Activated CD8-positive, alpha-beta T cell treated with anti-CD3 and anti-CD28 coated beads for 36 hours (primary cell): ENCODE measurements around the gene ACYP2. TPM values are rescaled to one million over a fixed set of nuclear protein-coding genes. Genes with fewer than 3 reads are reported as not detected.

Source experiments
- ATAC-seq: fragments of 200-7000 bp; cut with Tn5 transposase; one replicate; pipeline ENCODE4 v1.10.0; 2021; ENCODE audit warnings: mild to moderate bottlenecking, moderate library complexity
- CTCF ChIA-PET: fragments of 350-600 bp; sonication (Branson Sonifier 250); formaldehyde crosslinking; loops from one replicate; lab custom pipeline; 2021; ENCODE audit warnings: antibody characterized with exemption; lab: Charles Lee
- POLR2A ChIA-PET: fragments of 350-600 bp; sonication (Branson Sonifier 250); formaldehyde crosslinking; loops from one replicate; lab custom pipeline; 2021; ENCODE audit warnings: antibody characterized with exemption; lab: Charles Lee
- DNase-seq: peaks from one replicate; pipeline ENCODE4 v3.0.0-alpha.2; 2020
- H3K27ac Mint-ChIP-seq: one replicate; pipeline ENCODE4 v1.8.0; 2021; ENCODE audit warnings: mild to moderate bottlenecking, mixed read lengths
- H3K27me3 Mint-ChIP-seq: one replicate; pipeline ENCODE4 v1.8.0; 2021; ENCODE audit warnings: mixed read lengths
- H3K36me3 Mint-ChIP-seq: one replicate; pipeline ENCODE4 v1.8.0; 2021; ENCODE audit warnings: low read depth, mixed read lengths
- H3K4me1 Mint-ChIP-seq: one replicate; pipeline ENCODE4 v1.8.0; 2021; ENCODE audit warnings: low read depth, mixed read lengths
- H3K4me3 Mint-ChIP-seq: one replicate; pipeline ENCODE4 v1.8.0; 2021; ENCODE audit warnings: mild to moderate bottlenecking, moderate library complexity, mixed read lengths
- H3K9me3 Mint-ChIP-seq: one replicate; pipeline ENCODE4 v1.8.0; 2021; ENCODE audit warnings: mixed read lengths
- intact Hi-C: fragments of 100-400 bp; cut with micrococcal nuclease; formaldehyde crosslinking; loops from one replicate; pipeline ENCODE4 v1.10.0; 2022
- total RNA-seq, 2 experiments: library from RNA; stranded (reverse); gene quantifications; one replicate each; pipeline ENCODE4 v1.2.3, GENCODE V29; 2021
- TF ChIP-seq, protein P1 (sequence below): fragments of 200-600 bp; IDR thresholded peaks from one replicate; pipeline ENCODE4 v1.8.0; 2022; ENCODE audit warnings: antibody characterized with exemption, mild to moderate bottlenecking

The ACYP2 gene
- total RNA-seq, 2 experiments from 2014 or later = 5.8 to 6.0 TPM

GRCh38 chr2:54074606-54075341 lies 40.6 kb upstream of the ACYP2 start:
- Mint-ChIP-seq H3K36me3 (no peaks in the 10 kb centered on the region), H3K27me3 (no peaks in the 10 kb centered on the region), H3K4me3 (no peak overlapping the region), H3K27ac (no peak overlapping the region), H3K9me3 (no peaks in the 10 kb centered on the region), H3K4me1 (peaks cover 3% of the 10 kb centered on the region)
- no peak for ATAC-seq
- no peak for DNase-seq
- TF ChIP-seq, protein P1, sequence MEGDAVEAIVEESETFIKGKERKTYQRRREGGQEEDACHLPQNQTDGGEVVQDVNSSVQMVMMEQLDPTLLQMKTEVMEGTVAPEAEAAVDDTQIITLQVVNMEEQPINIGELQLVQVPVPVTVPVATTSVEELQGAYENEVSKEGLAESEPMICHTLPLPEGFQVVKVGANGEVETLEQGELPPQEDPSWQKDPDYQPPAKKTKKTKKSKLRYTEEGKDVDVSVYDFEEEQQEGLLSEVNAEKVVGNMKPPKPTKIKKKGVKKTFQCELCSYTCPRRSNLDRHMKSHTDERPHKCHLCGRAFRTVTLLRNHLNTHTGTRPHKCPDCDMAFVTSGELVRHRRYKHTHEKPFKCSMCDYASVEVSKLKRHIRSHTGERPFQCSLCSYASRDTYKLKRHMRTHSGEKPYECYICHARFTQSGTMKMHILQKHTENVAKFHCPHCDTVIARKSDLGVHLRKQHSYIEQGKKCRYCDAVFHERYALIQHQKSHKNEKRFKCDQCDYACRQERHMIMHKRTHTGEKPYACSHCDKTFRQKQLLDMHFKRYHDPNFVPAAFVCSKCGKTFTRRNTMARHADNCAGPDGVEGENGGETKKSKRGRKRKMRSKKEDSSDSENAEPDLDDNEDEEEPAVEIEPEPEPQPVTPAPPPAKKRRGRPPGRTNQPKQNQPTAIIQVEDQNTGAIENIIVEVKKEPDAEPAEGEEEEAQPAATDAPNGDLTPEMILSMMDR = no peak
- intact Hi-C loops = no loop called here
- ChIA-PET CTCF (no interaction called here), POLR2A (no interaction called here)

- no peak for ATAC-seq
- ChIA-PET POLR2A (no interaction called here), CTCF (no interaction called here)
Measured at GRCh38 chr2:54076586-54076985, 38.8 kb upstream of the ACYP2 start.

GRCh38 chr2:54077088-54077900 lies 38.1 kb upstream of the ACYP2 start:
- intact Hi-C loops = no loop called here
- no peaks in the 10 kb centered on the region for H3K27me3 Mint-ChIP-seq
- H3K9me3 Mint-ChIP-seq = no peaks in the 10 kb centered on the region
- H3K36me3 Mint-ChIP-seq = no peaks in the 10 kb centered on the region
- ChIA-PET CTCF (no interaction called here), POLR2A (no interaction called here)
- DNase-seq (no peak), ATAC-seq (no peak)
- H3K4me1 Mint-ChIP-seq = peaks cover 9% of the 10 kb centered on the region
- TF ChIP-seq, protein P1 = no peak
- no peak overlapping the region for H3K27ac Mint-ChIP-seq
- H3K4me3 Mint-ChIP-seq = no peak overlapping the region

More at GRCh38 chr2:54076586-54076985, 38.8 kb upstream of the ACYP2 start:
- peaks cover 5% of the 10 kb centered on the region for H3K4me1 Mint-ChIP-seq
- no peak for DNase-seq
- TF ChIP-seq, protein P1 = no peak
- H3K4me3 Mint-ChIP-seq = no peak overlapping the region
- no peaks in the 10 kb centered on the region for H3K36me3 Mint-ChIP-seq
- no peaks in the 10 kb centered on the region for H3K9me3 Mint-ChIP-seq
- intact Hi-C loops = no loop called here
- H3K27ac Mint-ChIP-seq = no peak overlapping the region
- no peaks in the 10 kb centered on the region for H3K27me3 Mint-ChIP-seq

GRCh38 chr2:54079331-54079730 lies 36.1 kb upstream of the ACYP2 start:
- no peaks in the 10 kb centered on the region for H3K36me3 Mint-ChIP-seq

More at GRCh38 chr2:54079331-54079730, 36.1 kb upstream of the ACYP2 start:
- POLR2A ChIA-PET = no interaction called here
- Mint-ChIP-seq H3K27me3 (no peaks in the 10 kb centered on the region), H3K4me1 (peaks cover 6% of the 10 kb centered on the region), H3K4me3 (no peak overlapping the region), H3K9me3 (no peaks in the 10 kb centered on the region), H3K27ac (no peak overlapping the region)
- DNase-seq (no peak), ATAC-seq (no peak)
- intact Hi-C loops = no loop called here
- TF ChIP-seq, protein P1 = no peak
- CTCF ChIA-PET = interaction anchor here (0.8 to 1.6 kb wide), 3 partner anchors 12 to 149 kb away, joined by 3 read pairs; no protein-coding TSS in a partner anchor
